Measurements from ENCODE around the gene GNAO1. TPM values are rescaled to one million over a fixed set of nuclear protein-coding genes. Genes with fewer than 3 reads are reported as not detected.

Gene GNAO1
- total and polyA plus RNA-seq, 9 of the 15 experiments (the other 6 are each of a cell fraction or from before 2014, with no cell fraction given): 0.07 to 0.42 (median 0.08) TPM; not detected in 5

GRCh38 chr16:56272583-56272894 is 81.2 kb downstream of the GNAO1 start (continued):
- TF ChIP-seq, protein P1, sequence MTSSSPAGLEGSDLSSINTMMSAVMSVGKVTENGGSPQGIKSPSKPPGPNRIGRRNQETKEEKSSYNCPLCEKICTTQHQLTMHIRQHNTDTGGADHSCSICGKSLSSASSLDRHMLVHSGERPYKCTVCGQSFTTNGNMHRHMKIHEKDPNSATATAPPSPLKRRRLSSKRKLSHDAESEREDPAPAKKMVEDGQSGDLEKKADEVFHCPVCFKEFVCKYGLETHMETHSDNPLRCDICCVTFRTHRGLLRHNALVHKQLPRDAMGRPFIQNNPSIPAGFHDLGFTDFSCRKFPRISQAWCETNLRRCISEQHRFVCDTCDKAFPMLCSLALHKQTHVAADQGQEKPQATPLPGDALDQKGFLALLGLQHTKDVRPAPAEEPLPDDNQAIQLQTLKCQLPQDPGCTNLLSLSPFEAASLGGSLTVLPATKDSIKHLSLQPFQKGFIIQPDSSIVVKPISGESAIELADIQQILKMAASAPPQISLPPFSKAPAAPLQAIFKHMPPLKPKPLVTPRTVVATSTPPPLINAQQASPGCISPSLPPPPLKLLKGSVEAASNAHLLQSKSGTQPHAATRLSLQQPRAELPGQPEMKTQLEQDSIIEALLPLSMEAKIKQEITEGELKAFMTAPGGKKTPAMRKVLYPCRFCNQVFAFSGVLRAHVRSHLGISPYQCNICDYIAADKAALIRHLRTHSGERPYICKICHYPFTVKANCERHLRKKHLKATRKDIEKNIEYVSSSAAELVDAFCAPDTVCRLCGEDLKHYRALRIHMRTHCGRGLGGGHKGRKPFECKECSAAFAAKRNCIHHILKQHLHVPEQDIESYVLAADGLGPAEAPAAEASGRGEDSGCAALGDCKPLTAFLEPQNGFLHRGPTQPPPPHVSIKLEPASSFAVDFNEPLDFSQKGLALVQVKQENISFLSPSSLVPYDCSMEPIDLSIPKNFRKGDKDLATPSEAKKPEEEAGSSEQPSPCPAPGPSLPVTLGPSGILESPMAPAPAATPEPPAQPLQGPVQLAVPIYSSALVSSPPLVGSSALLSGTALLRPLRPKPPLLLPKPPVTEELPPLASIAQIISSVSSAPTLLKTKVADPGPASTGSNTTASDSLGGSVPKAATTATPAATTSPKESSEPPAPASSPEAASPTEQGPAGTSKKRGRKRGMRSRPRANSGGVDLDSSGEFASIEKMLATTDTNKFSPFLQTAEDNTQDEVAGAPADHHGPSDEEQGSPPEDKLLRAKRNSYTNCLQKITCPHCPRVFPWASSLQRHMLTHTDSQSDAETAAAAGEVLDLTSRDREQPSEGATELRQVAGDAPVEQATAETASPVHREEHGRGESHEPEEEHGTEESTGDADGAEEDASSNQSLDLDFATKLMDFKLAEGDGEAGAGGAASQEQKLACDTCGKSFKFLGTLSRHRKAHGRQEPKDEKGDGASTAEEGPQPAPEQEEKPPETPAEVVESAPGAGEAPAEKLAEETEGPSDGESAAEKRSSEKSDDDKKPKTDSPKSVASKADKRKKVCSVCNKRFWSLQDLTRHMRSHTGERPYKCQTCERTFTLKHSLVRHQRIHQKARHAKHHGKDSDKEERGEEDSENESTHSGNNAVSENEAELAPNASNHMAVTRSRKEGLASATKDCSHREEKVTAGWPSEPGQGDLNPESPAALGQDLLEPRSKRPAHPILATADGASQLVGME (CRISPR knock-in tag; IDR thresholded peaks at IDR 0.05): no peak
- TF ChIP-seq BCOR (IDR thresholded peaks at IDR 0.05) (peak; percentile 88), ZNF224 (CRISPR knock-in tag; IDR thresholded peaks at IDR 0.05) (no peak)

- TF ChIP-seq ZKSCAN3 (CRISPR knock-in tag; IDR thresholded peaks at IDR 0.05): no peak
- TF ChIP-seq POLR2B (IDR thresholded peaks at IDR 0.05; ENCODE audit: low read depth, partially characterized antibody): no peak
- TF ChIP-seq ZNF668 (CRISPR knock-in tag; IDR thresholded peaks at IDR 0.05): no peak
- no peak for TF ChIP-seq RBM14 (IDR thresholded peaks at IDR 0.05; ENCODE audit: borderline replicate concordance, insufficient read depth, low read depth, low read length)
- no peak for TF ChIP-seq PHB2 (IDR thresholded peaks at IDR 0.05; ENCODE audit: low read depth)
- TF ChIP-seq ZNF57 (CRISPR knock-in tag; IDR thresholded peaks at IDR 0.05): no peak
- TF ChIP-seq EP400 (IDR thresholded peaks at IDR 0.05): no peak
- no peak for TF ChIP-seq NFIX (CRISPR knock-in tag; IDR thresholded peaks at IDR 0.05; ENCODE audit: low read depth)
- TF ChIP-seq HDAC8 (tag; IDR thresholded peaks at IDR 0.05): no peak
- TF ChIP-seq SIX5 (IDR thresholded peaks at IDR 0.05; ENCODE audit: borderline replicate concordance in 1 of 2, insufficient read depth in 1 of 2, low read depth in 1 of 2, low read length in 2 of 2): no peak
- no peak for TF ChIP-seq HDAC3 (IDR thresholded peaks at IDR 0.05; ENCODE audit: borderline replicate concordance, partially characterized antibody)
- TF ChIP-seq FOSL1 (tag; conservative IDR thresholded peaks at IDR 0.05): no peak
- TF ChIP-seq PURB (CRISPR knock-in tag; IDR thresholded peaks at IDR 0.05; ENCODE audit: low read depth): no peak
- Histone ChIP-seq H4K20me1 (replicated peaks; ENCODE audit: control insufficient read depth, insufficient read depth, low read length) (no peaks in the 10 kb centered on the region), H3K9me3 (replicated peaks; ENCODE audit: control insufficient read depth, insufficient read depth, low read depth, low read length) (0 out of 2 replicates have a peak, but pooled peaks cover 2% of the 10 kb centered on the region), H3K27ac (ENCODE audit: extremely low read depth, low read depth, low read length) (no peak overlapping the region), H3K4me1 (replicated peaks in 1 of 2; ENCODE audit: control insufficient read depth in 2 of 2, insufficient read depth in 2 of 2, low read length in 2 of 2) (peaks cover 6 to 25% of the 10 kb centered on the region in 2 experiments; a peak in 4 of 5 replicates), H3K9ac (ENCODE audit: insufficient read depth in 1 of 2, low read depth in 2 of 2, low read length in 2 of 2) (no peak overlapping the region), H3K79me2 (ENCODE audit: control insufficient read depth, insufficient read depth, low read length) (no peaks in the 10 kb centered on the region), H3K4me2 (ENCODE audit: insufficient read depth, low read length) (no peak overlapping the region), H3K27me3 (ENCODE audit: control insufficient read depth in 2 of 2, insufficient read depth in 2 of 2, low read length in 2 of 2) (no peaks in the 10 kb centered on the region), H3K4me3 (no peak overlapping the region), H2AFZ (ENCODE audit: low read depth, low read length) (peak overlapping the region; percentile 61; the same call in 1 of the 2 replicates), H3K36me3 (ENCODE audit: control insufficient read depth, insufficient read depth, low read length) (no peaks in the 10 kb centered on the region), H3K9me1 (ENCODE audit: control insufficient read depth, insufficient read depth, low read length) (no peaks in the 10 kb centered on the region)
- WGBS (ENCODE audit: insufficient coverage, low coverage, missing lambda C conversion rate): 11% methylated on average over 4 of the region's 4 CpGs
- POLR2A ChIA-PET: interaction anchor here (1.2 kb wide), 1 partner anchor 9 kb away, joined by 3 read pairs; no protein-coding TSS in a partner anchor
- in situ Hi-C loops (cut with MboI) (no loop called here), intact Hi-C loops (cut with micrococcal nuclease) (no loop called here)
- no peak for FAIRE-seq
- CTCF ChIA-PET (ENCODE audit: low intra/inter-chr PET ratio): no interaction called here
- BruUV-seq (replicated peaks): no TSS peak
- DNase-seq (ENCODE audit: extremely low read depth in 1 of 4, low spot score in 3 of 4): no peak
- no peak for ATAC-seq
Observed at GRCh38 chr16:56273615-56274014, 82.3 kb downstream of the GNAO1 start.
